Psoas muscle (tissue), 8 donors: ENCODE data around the gene PLPPR3. TPM values are rescaled to one million over a fixed set of nuclear protein-coding genes. Genes with fewer than 3 reads are reported as not detected.

Source experiments
- ATAC-seq, 4 donors: fragments of 200-7000 bp; cut with Tn5 transposase; one replicate each; pipeline ENCODE4 v1.9.1; 2020; ENCODE audit warnings: moderate library complexity in 3 of 4, mild to moderate bottlenecking in 2 of 4
- DNase-seq, 2 donors: peaks; one replicate each; pipeline ENCODE4 v3.0.0-alpha.2; 2020
- H3K27ac ChIP-seq: fragments of 200-600 bp; one replicate; pipeline ENCODE4 v1.8.0; 2022
- H3K27me3 ChIP-seq, 3 donors: fragments of 200-600 bp in 1 of 3; one replicate each; pipeline versions ENCODE4 v1.6.1 to v1.8.0; 2013 to 2022; ENCODE audit warnings: low read length in 2 of 3, mild to moderate bottlenecking in 2 of 3, moderate library complexity in 1 of 3; ENCODE audit not compliant: insufficient read depth in 3 of 3
- H3K36me3 ChIP-seq, 2 donors: fragments of 200-600 bp in 1 of 2; one replicate each; pipeline versions ENCODE4 v1.6.1 to v1.8.0; 2013 to 2022; ENCODE audit warnings: low read depth in 1 of 2, mild to moderate bottlenecking in 1 of 2, moderate library complexity in 1 of 2; ENCODE audit not compliant: insufficient read depth in 1 of 2
- H3K4me1 ChIP-seq: fragments of 200-600 bp; one replicate; pipeline ENCODE4 v1.8.0; 2022
- H3K4me3 ChIP-seq: fragments of 200-600 bp; one replicate; pipeline ENCODE4 v1.8.0; 2022; ENCODE audit warnings: mild to moderate bottlenecking
- H3K9me3 ChIP-seq: fragments of 200-600 bp; one replicate; pipeline ENCODE4 v1.8.0; 2022
- CTCF ChIP-seq: fragments of 200-600 bp; IDR thresholded peaks from one replicate; pipeline ENCODE4 v1.8.0; 2022; ENCODE audit warnings: antibody characterized with exemption
- WGBS, 3 donors: extraction: QIAGEN DNeasy Blood & Tissue Kit; methylation state at CpG; one replicate each; pipeline versions ENCODE4 v1.1.6 to v1.1.7; 2013; 5-methylcytosine and 5-hydroxymethylcytosine counted together
- intact Hi-C, 2 donors: fragments of 100-400 bp; cut with DNase I; formaldehyde crosslinking; loops; one replicate each; pipeline versions ENCODE4 v1.11.0 to v1.14.2; 2022
- polyA plus RNA-seq, 3 donors: library from polyadenylated mRNA; stranded (reverse); fragments of 200-250 nt; gene quantifications; one replicate each; pipeline ENCODE4 v1.2.3, GENCODE V29; 2013
- total RNA-seq, 4 donors: library from RNA; stranded (reverse); fragmentation: NEBNext Ultra II Directional in 2 of 4; extraction: Animal tissue kit (Norgen Biotek cat#: 25700) in 2 of 4; gene quantifications; one replicate each; pipeline versions ENCODE4 v1.2.1 to v1.2.4, GENCODE V29; 2021 to 2023
- donor health status: healthy with polysubstance abuse.
- donor health status: DM: no; HTN: no; CAD: no; lungs with moderate emphysema.
- donor health status: Bipolar disorder and iron deficiency.
- donor health status: healthy.
- donor health status: DM: yes; HTN: yes; CAD: no.
- donor health status: DM: no; HTN: no; CAD: no.
- donor health status: DM: no; HTN: no; CAD: no.
- donor health status: DM: yes; HTN: yes; CAD: no.

Gene PLPPR3
- total and polyA plus RNA-seq, 7 donors: not detected

GRCh38 chr19:827710-828321 is 6.1 kb upstream of the PLPPR3 start, which contains the start of gene AZU1:
Gene AZU1 (plus strand): TSS chr19:827837. CDS start chr19:827847, 10 bp downstream.
- WGBS, 3 donors: 59 to 62% (median 61%) methylated on average over 31 to 33 of the region's 33 CpGs
- DNase-seq: peak in 1 of 2 donors; percentile 53
- Histone ChIP-seq H3K9me3 (no peaks in the 10 kb centered on the region), H3K4me1 (no peaks in the 10 kb centered on the region), H3K27me3 (peaks cover 0 to 68% (median 20%) of the 10 kb centered on the region in 3 donors), H3K36me3 (no peaks in the 10 kb centered on the region), H3K4me3 (no peak within 1 kb of the TSS), H3K27ac (no peak within 1 kb of the TSS)
- ATAC-seq: no peak
- no peak for TF ChIP-seq CTCF
- intact Hi-C loops: no loop called here

- H3K27me3 ChIP-seq: peaks cover 0 to 70% (median 20%) of the 10 kb centered on the region in 3 donors
- ATAC-seq (no peak), DNase-seq (no peak)
- no peaks in the 10 kb centered on the region for H3K9me3 ChIP-seq
- no peaks in the 10 kb centered on the region for H3K36me3 ChIP-seq
- H3K27ac ChIP-seq: no peak overlapping the region
- TF ChIP-seq CTCF: no peak
- H3K4me3 ChIP-seq: no peak overlapping the region
- intact Hi-C loops: no loop called here
- WGBS, 3 donors: 84 to 86% (median 85%) methylated on average over 11 of the region's 11 CpGs
- no peaks in the 10 kb centered on the region for H3K4me1 ChIP-seq
Observed at GRCh38 chr19:827314-827709, 5.6 kb upstream of the PLPPR3 start.

- Histone ChIP-seq H3K27ac (no peak overlapping the region), H3K4me3 (no peak overlapping the region), H3K4me1 (no peaks in the 10 kb centered on the region), H3K9me3 (no peaks in the 10 kb centered on the region), H3K36me3 (no peaks in the 10 kb centered on the region), H3K27me3 (peaks cover 0 to 70% (median 20%) of the 10 kb centered on the region in 3 donors)
- TF ChIP-seq CTCF: no peak
- no peak for ATAC-seq
- whole genome bisulfite sequencing, 3 donors: 78 to 83% (median 82%) methylated on average over 19 of the region's 19 CpGs
- intact Hi-C loops: no loop called here
- no peak for DNase-seq
Observed at GRCh38 chr19:825897-826644, 4.3 kb upstream of the PLPPR3 start.

GRCh38 chr19:824885-825284 is 3.1 kb upstream of the PLPPR3 start:
- WGBS, 3 donors: 70 to 73% (median 72%) methylated on average over 15 of the region's 15 CpGs
- H3K27ac ChIP-seq: no peak overlapping the region
- no peaks in the 10 kb centered on the region for H3K36me3 ChIP-seq
- DNase-seq (no peak), ATAC-seq (no peak)
- intact Hi-C loops: no loop called here
- no peaks in the 10 kb centered on the region for H3K4me1 ChIP-seq
- no peak for TF ChIP-seq CTCF
- no peaks in the 10 kb centered on the region for H3K9me3 ChIP-seq
- H3K4me3 ChIP-seq: no peak overlapping the region
- peaks cover 0 to 60% (median 15%) of the 10 kb centered on the region in 3 donors for H3K27me3 ChIP-seq
